IPS-15b (cell line): ENCODE results near the gene NUP43.

Source experiments
- H3K27me3 ChIP-seq: one replicate; pipeline ENCODE4 v1.6.1; 2013; ENCODE audit warnings: low read length; ENCODE audit not compliant: control insufficient read depth, insufficient read depth
- H3K36me3 ChIP-seq: one replicate; pipeline ENCODE4 v1.6.1; 2013; ENCODE audit warnings: low read length; ENCODE audit not compliant: control insufficient read depth, insufficient read depth
- H3K4me1 ChIP-seq: one replicate; pipeline ENCODE4 v1.6.1; 2013; ENCODE audit warnings: mild to moderate bottlenecking, low read length; ENCODE audit not compliant: control insufficient read depth, insufficient read depth
- H3K4me3 ChIP-seq: one replicate; pipeline ENCODE4 v1.5.1; 2013; ENCODE audit warnings: low read depth, low read length
- H3K9ac ChIP-seq: one replicate; pipeline ENCODE4 v1.6.1; 2013; ENCODE audit warnings: low read depth, mild to moderate bottlenecking, low read length
- H3K9me3 ChIP-seq: one replicate; pipeline ENCODE4 v1.6.1; 2013; ENCODE audit warnings: mild to moderate bottlenecking, low read length; ENCODE audit not compliant: control insufficient read depth, insufficient read depth

The NUP43 gene

DNA sequence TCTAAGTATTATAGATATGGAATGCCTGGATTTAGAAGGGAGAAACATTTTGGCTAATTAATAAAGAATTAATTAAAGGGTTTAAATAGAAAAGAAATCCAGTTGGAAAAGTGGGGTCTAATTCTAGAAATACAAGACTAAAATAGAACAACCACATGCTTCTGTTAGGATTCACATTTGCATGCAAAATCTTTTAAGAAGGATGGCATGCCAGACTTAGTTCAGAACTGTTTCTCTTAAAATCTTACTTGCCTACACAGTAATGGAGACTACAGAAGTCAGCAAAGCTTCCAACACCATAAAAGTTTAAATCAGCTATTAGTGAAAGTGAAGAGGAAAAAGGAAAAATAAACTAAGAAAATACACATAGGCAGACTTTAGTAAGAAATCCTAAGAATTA, 65.1 kb downstream of the NUP43 start:
- no peak overlapping the region for H3K4me3 ChIP-seq
- H3K9me3 ChIP-seq, result no peaks in the 10 kb centered on the region
- no peaks in the 10 kb centered on the region for H3K4me1 ChIP-seq
- H3K27me3 ChIP-seq, result no peaks in the 10 kb centered on the region
- no peak overlapping the region for H3K9ac ChIP-seq
- H3K36me3 ChIP-seq, result peaks cover 12% of the 10 kb centered on the region

DNA sequence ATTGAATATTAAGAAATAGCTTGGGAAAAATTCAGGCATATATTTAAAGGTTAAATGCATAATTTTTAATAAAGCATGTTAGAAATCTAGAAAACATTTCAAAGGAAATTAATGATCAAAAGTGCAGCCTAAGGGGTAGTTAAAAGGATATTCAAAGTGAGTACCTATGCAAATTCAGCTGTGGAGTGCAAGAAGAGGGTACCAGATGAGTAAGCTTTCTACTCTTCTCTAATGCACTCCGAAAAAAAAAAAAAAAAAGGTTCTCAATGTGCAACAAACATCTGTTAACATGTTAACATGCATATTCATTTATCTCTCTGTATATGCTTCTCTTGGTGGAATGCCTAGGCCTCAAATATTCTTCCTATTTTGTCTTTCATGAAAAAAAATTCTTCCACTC, 65.8 kb downstream of the NUP43 start:
- H3K4me1 ChIP-seq, result no peaks in the 10 kb centered on the region
- no peak overlapping the region for H3K4me3 ChIP-seq
- peaks cover 17% of the 10 kb centered on the region for H3K36me3 ChIP-seq

More for the DNA sequence above, 65.8 kb downstream of the NUP43 start:
- Histone ChIP-seq H3K9me3 (no peaks in the 10 kb centered on the region), H3K27me3 (no peaks in the 10 kb centered on the region), H3K9ac (no peak overlapping the region)
